Hepatocyte (in vitro differentiated cells): Measurements from ENCODE around the gene PHB1.

Experiments used
- CTCF ChIP-seq: fragments of 200-600 bp; sonication (generic); IDR thresholded peaks from 2 replicates; pipeline ENCODE4 v1.5.1; 2016; ENCODE audit warnings: antibody characterized with exemption, mild to moderate bottlenecking; ENCODE audit not compliant: poor library complexity
- EZH2 ChIP-seq: fragments of 200-600 bp; sonication (generic); IDR thresholded peaks from 2 replicates; pipeline ENCODE4 v1.6.1; 2016; ENCODE audit warnings: antibody characterized with exemption, mild to moderate bottlenecking, borderline replicate concordance

- TF ChIP-seq EZH2 (no peak), CTCF (no peak)
These were observed 52.0 kb downstream of the PHB1 start for GRCh38 chr17:49362723-49363117.
